ENCODE measurements around the gene SPTSSB. TPM values are rescaled to one million over a fixed set of nuclear protein-coding genes. Genes with fewer than 3 reads are reported as not detected.

Gene SPTSSB
- total RNA-seq, 4 donors from 2014 or later, result not detected

DNA sequence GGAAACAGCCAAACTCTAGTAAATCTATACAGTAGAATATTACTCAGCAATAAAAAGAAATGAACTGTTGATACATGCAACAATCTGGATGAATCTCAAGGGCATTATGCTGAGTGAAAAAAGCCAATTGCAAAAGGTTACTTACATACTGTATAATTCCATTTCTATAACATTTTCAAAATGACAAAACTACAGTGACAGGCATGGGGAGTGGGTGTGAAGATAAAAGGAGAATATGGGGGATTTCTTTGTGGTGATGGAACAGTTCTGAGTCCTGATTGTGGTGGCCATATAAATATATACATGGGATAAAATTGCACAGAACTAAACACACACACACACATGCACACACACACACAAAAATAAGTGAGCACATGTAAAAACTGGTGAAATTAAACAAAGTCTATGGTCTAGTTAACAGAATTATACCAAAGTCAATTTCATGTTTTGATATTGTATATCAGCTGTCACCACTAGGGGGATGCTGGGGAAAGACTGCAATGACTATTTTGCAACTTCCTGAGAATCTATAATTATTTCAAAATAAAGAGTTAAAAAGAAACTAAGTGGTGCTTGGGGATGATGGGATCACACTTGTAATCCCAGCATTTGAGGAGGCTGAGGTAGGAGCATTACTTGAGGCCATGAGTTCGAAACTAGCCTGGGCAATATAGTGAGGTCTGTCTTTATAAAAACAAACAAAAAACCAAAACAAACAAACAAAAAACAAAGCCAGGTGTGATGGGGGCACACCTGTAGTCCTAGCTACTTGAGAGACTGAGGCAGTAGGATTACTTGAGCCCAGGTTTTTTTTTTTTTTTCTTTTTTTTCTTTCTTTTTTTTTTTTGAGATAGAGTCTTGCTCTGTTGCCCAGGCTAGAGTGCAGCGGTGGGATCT is 66.0 kb downstream of the SPTSSB start:
- no peak for DNase-seq

DNA sequence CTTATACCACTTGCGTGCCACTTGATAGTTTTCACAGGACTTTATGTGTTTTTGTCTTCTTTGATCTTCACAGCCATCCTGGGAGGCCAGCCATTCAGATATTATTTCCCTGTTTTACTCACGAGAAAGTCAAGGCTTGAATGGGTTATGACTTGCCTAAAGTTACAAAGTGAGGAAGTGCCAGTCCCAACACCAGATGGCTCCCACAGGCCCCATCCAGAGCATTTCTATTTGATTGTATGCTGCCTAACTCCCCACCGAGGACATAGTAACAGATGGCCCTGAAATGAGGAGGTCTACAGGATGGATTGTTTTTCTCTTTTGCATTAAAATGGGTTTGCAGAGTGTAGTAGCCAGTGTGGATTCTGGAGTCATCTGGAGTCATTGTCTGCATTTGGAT is 74.5 kb downstream of the SPTSSB start:
- Histone ChIP-seq H3K27ac (no peak overlapping the region), H3K4me3 (replicated peaks in 1 of 3) (no peak overlapping the region), H3K9me3 (no peaks in the 10 kb centered on the region), H3K4me1 (no peaks in the 10 kb centered on the region), H3K36me3 (no peaks in the 10 kb centered on the region), H3K27me3 (no peaks in the 10 kb centered on the region)
- DNase-seq, result no peak
- TF ChIP-seq, protein P1, sequence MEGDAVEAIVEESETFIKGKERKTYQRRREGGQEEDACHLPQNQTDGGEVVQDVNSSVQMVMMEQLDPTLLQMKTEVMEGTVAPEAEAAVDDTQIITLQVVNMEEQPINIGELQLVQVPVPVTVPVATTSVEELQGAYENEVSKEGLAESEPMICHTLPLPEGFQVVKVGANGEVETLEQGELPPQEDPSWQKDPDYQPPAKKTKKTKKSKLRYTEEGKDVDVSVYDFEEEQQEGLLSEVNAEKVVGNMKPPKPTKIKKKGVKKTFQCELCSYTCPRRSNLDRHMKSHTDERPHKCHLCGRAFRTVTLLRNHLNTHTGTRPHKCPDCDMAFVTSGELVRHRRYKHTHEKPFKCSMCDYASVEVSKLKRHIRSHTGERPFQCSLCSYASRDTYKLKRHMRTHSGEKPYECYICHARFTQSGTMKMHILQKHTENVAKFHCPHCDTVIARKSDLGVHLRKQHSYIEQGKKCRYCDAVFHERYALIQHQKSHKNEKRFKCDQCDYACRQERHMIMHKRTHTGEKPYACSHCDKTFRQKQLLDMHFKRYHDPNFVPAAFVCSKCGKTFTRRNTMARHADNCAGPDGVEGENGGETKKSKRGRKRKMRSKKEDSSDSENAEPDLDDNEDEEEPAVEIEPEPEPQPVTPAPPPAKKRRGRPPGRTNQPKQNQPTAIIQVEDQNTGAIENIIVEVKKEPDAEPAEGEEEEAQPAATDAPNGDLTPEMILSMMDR (IDR thresholded peaks at IDR 0.05), result no peak
- TF ChIP-seq POLR2A (IDR thresholded peaks at IDR 0.05), result no peak
- 90 to 95% methylated on average over 3 of the region's 3 CpGs for WGBS, 2 donors
- intact Hi-C loops (cut with DNase I), result no loop called here

More for the DNA sequence above, 66.0 kb downstream of the SPTSSB start:
- no peaks in the 10 kb centered on the region for H3K4me1 ChIP-seq
- intact Hi-C loops (cut with DNase I), result no loop called here
- no peaks in the 10 kb centered on the region for H3K27me3 ChIP-seq
- no peak overlapping the region for H3K27ac ChIP-seq
- 92 to 99% methylated on average over 2 of the region's 2 CpGs for WGBS, 2 donors
- no peaks in the 10 kb centered on the region for H3K36me3 ChIP-seq
- no peaks in the 10 kb centered on the region for H3K9me3 ChIP-seq
- TF ChIP-seq, protein P1 (IDR thresholded peaks at IDR 0.05), result peak in 5 of 6 experiments; percentile 12 to 41 (median 29)
- no peak for TF ChIP-seq POLR2A (IDR thresholded peaks at IDR 0.05)
- H3K4me3 ChIP-seq (replicated peaks in 1 of 3), result no peak overlapping the region

DNA sequence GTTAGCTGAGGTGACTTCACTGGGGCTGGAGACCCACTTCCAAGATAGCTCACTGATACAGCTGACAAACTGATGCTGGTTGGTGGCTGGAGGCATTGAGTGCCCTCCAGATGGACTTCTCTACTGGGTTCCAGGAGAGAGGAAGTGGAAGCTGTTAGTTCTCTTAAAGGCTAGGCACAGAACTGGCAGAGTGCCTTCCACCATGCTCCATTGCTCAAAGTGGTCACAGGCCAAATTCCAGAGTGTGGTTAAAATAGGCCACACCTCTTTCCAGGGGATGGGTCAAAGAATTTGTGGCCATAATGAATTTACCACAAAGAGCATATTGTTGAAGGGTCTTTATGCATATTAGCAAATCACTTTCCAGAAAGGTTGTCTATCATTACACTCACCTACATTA is 76.0 kb downstream of the SPTSSB start:
- H3K4me3 ChIP-seq (replicated peaks in 1 of 3), result no peak overlapping the region
- intact Hi-C loops (cut with DNase I), result no loop called here
- no peaks in the 10 kb centered on the region for H3K27me3 ChIP-seq
- no peaks in the 10 kb centered on the region for H3K4me1 ChIP-seq
- peak; percentile 11 to 45 for DNase-seq
- no peaks in the 10 kb centered on the region for H3K36me3 ChIP-seq
- TF ChIP-seq, protein P1 (IDR thresholded peaks at IDR 0.05), result no peak
- no peak for TF ChIP-seq POLR2A (IDR thresholded peaks at IDR 0.05)
- no peak overlapping the region for H3K27ac ChIP-seq
- H3K9me3 ChIP-seq, result no peaks in the 10 kb centered on the region

Other genes with a start within 250 kb of the SPTSSB start
- gene NMD3, start 150.2 kb downstream of the SPTSSB start, total RNA-seq, result 10 to 100 TPM; 35.0 to 54.4 (median 39.1) TPM
- gene OTOL1, start 125.3 kb upstream of the SPTSSB start, total RNA-seq, result not detected

All from thyroid gland (tissue), 4 donors.